CD14-positive monocyte (primary cell): Measurements from ENCODE around the gene ZNF467. TPM values are rescaled to one million over a fixed set of nuclear protein-coding genes. Genes with fewer than 3 reads are reported as not detected.

Experiments
- DNase-seq, 3 donors: peaks; one replicate each; pipeline ENCODE4 v3.0.0-alpha.2; 2011 to 2022
- H2AFZ ChIP-seq: 2 replicates; pipeline ENCODE4 v1.6.0; 2012; ENCODE audit warnings: mild to moderate bottlenecking, low read depth, low read length, inconsistent platforms; ENCODE audit not compliant: insufficient read depth, poor library complexity, severe bottlenecking
- H3K27ac ChIP-seq, 2 donors: 1 replicate in 1 of 2; 2 replicates in 1 of 2; pipeline ENCODE4 v1.5.1; 2012 to 2013; ENCODE audit warnings: low read length in 2 of 2, control low read depth in 1 of 2, inconsistent platforms in 1 of 2, low read depth in 1 of 2, mild to moderate bottlenecking in 1 of 2
- H3K27me3 ChIP-seq, 2 donors: one replicate each; pipeline versions ENCODE4 v1.6.0 to v1.6.1; 2011 to 2013; ENCODE audit warnings: low read length in 2 of 2; ENCODE audit not compliant: control insufficient read depth in 2 of 2, insufficient read depth in 2 of 2
- H3K36me3 ChIP-seq, 2 donors: replicated peaks in 1 of 2; 1 replicate in 1 of 2; 2 replicates in 1 of 2; pipeline versions ENCODE4 v1.5.1 to v1.6.1; 2012 to 2013; ENCODE audit warnings: low read length in 2 of 2, control low read depth in 1 of 2, inconsistent platforms in 1 of 2, mild to moderate bottlenecking in 1 of 2; ENCODE audit not compliant: insufficient read depth in 2 of 2, control insufficient read depth in 1 of 2
- H3K4me1 ChIP-seq, 2 donors: 1 replicate in 1 of 2; 2 replicates in 1 of 2; pipeline versions ENCODE4 v1.5.1 to v1.6.1; 2012 to 2013; ENCODE audit warnings: low read length in 2 of 2, control low read depth in 1 of 2, inconsistent platforms in 1 of 2, mild to moderate bottlenecking in 1 of 2, moderate library complexity in 1 of 2; ENCODE audit not compliant: insufficient read depth in 2 of 2, control insufficient read depth in 1 of 2
- H3K4me2 ChIP-seq: replicated peaks from 2 replicates; pipeline ENCODE3; 2012; ENCODE audit warnings: low read length, moderate library complexity, mild to moderate bottlenecking; ENCODE audit not compliant: poor library complexity, severe bottlenecking; ENCODE audit errors: extremely low read depth
- H3K4me3 ChIP-seq, 3 experiments: fragments of 200-600 bp in 1 of 3; sonication (generic) in 1 of 3; replicated peaks in 1 of 3; 1 replicate in 2 of 3; 2 replicates in 1 of 3; pipeline ENCODE4 v1.5.1; 2011 to 2013; ENCODE audit warnings: low read length in 3 of 3, mild to moderate bottlenecking in 3 of 3, control low read depth in 2 of 3, low read depth in 2 of 3, inconsistent platforms in 1 of 3, moderate library complexity in 1 of 3
- H3K79me2 ChIP-seq: 2 replicates; pipeline ENCODE4 v1.6.0; 2012; ENCODE audit warnings: mild to moderate bottlenecking, control low read depth, inconsistent platforms, low read length, moderate library complexity; ENCODE audit not compliant: insufficient read depth
- H3K9ac ChIP-seq: 2 replicates; pipeline ENCODE4 v1.6.0; 2017; ENCODE audit warnings: low read length, mild to moderate bottlenecking; ENCODE audit not compliant: insufficient read depth, poor library complexity, severe bottlenecking
- H3K9me3 ChIP-seq, 2 donors: replicated peaks in 1 of 2; 1 replicate in 1 of 2; 2 replicates in 1 of 2; pipeline versions ENCODE4 v1.5.1 to v1.6.1; 2012 to 2013; ENCODE audit warnings: low read length in 2 of 2, control low read depth in 1 of 2; ENCODE audit not compliant: control insufficient read depth in 1 of 2, insufficient read depth in 1 of 2
- H4K20me1 ChIP-seq: 2 replicates; pipeline ENCODE4 v1.6.0; 2012; ENCODE audit warnings: mild to moderate bottlenecking, low read length, control low read depth, moderate library complexity; ENCODE audit not compliant: insufficient read depth
- H3K27ac Mint-ChIP-seq, 7 donors: one replicate each; pipeline ENCODE4 v1.8.0; 2020; ENCODE audit warnings: mild to moderate bottlenecking in 7 of 7, mixed read lengths in 7 of 7, moderate library complexity in 6 of 7, inconsistent platforms in 2 of 7
- H3K27me3 Mint-ChIP-seq, 3 donors: one replicate each; pipeline ENCODE4 v1.8.0; 2021 to 2022; ENCODE audit warnings: low read depth in 3 of 3, mild to moderate bottlenecking in 3 of 3, mixed read lengths in 3 of 3, moderate library complexity in 3 of 3, inconsistent platforms in 1 of 3
- H3K36me3 Mint-ChIP-seq, 2 donors: one replicate each; pipeline ENCODE4 v1.8.0; 2020; ENCODE audit warnings: mixed read lengths in 2 of 2, inconsistent platforms in 1 of 2, mild to moderate bottlenecking in 1 of 2
- H3K4me1 Mint-ChIP-seq: one replicate; pipeline ENCODE4 v1.8.0; 2020; ENCODE audit warnings: mild to moderate bottlenecking, mixed read lengths
- H3K4me3 Mint-ChIP-seq, 2 donors: one replicate each; pipeline ENCODE4 v1.8.0; 2020; ENCODE audit warnings: mild to moderate bottlenecking in 2 of 2, mixed read lengths in 2 of 2, moderate library complexity in 1 of 2
- H3K9me3 Mint-ChIP-seq, 7 donors: one replicate each; pipeline ENCODE4 v1.8.0; 2020 to 2022; ENCODE audit warnings: mixed read lengths in 7 of 7, mild to moderate bottlenecking in 6 of 7, moderate library complexity in 6 of 7, inconsistent platforms in 2 of 7
- CTCF ChIP-seq: fragments of 200-600 bp; IDR thresholded peaks from one replicate; pipeline ENCODE4 v1.8.0; 2022; ENCODE audit warnings: antibody characterized with exemption, mild to moderate bottlenecking
- WGBS: methylation state at CpG from one replicate; pipeline ENCODE4 v1.1.5; 2013; ENCODE audit warnings: missing lambda C conversion rate; ENCODE audit not compliant: insufficient coverage; 5-methylcytosine and 5-hydroxymethylcytosine counted together
- intact Hi-C, 2 donors: fragments of 100-400 bp; cut with micrococcal nuclease; formaldehyde crosslinking; loops; one replicate each; pipeline versions ENCODE4 v1.15.0 to v1.15.1; 2023
- polyA plus RNA-seq, 3 donors: library from polyadenylated mRNA; depleted of rRNA in 1 of 3; unstranded in 2 of 3; stranded (reverse) in 1 of 3; fragments of 300-500 nt in 2 of 3; fragments of >200 nt in 1 of 3; fragmentation: Illumina TruSeq in 2 of 3; gene quantifications; 1 replicate in 2 of 3; 2 replicates in 1 of 3; pipeline ENCODE4 v1.2.3, GENCODE V29; 2012 to 2021

Gene ZNF467
- polyA plus RNA-seq, 3 donors, result 43.4 to 100 (median 52.8) TPM

- H3K36me3 ChIP-seq, result no peaks in the 10 kb centered on the region
- H3K4me1 Mint-ChIP-seq, result peaks cover 25% of the 10 kb centered on the region
- DNase-seq, result no peak
- H3K9me3 ChIP-seq, result no peaks in the 10 kb centered on the region
- no peaks in the 10 kb centered on the region for H3K36me3 Mint-ChIP-seq
- intact Hi-C loops, result loop anchor here in 1 of 2 donors (10.0 kb wide), 1 partner anchor 79 kb away; no protein-coding TSS in a partner anchor
- no CpG with 5 or more reads among the region's 4 CpGs for WGBS
- no peak overlapping the region for H3K27ac Mint-ChIP-seq
- no peak overlapping the region for H3K27ac ChIP-seq
- H4K20me1 ChIP-seq, result no peaks in the 10 kb centered on the region
- H3K27me3 ChIP-seq, result peaks cover 0 to 5% of the 10 kb centered on the region in 2 donors
- H3K79me2 ChIP-seq, result no peaks in the 10 kb centered on the region
- no peak overlapping the region for H3K4me3 ChIP-seq
- no peak for TF ChIP-seq CTCF
- H3K9ac ChIP-seq, result no peak overlapping the region
- no peak overlapping the region for H3K4me2 ChIP-seq
- no peak overlapping the region for H2AFZ ChIP-seq
- peaks cover 14 to 41% (median 19%) of the 10 kb centered on the region in 3 donors for H3K27me3 Mint-ChIP-seq
- H3K4me1 ChIP-seq, result peaks cover 12 to 19% of the 10 kb centered on the region in 2 donors
- H3K4me3 Mint-ChIP-seq, result no peak overlapping the region
- H3K9me3 Mint-ChIP-seq, result peaks cover 0 to 5% (median 4%) of the 10 kb centered on the region in 7 donors
Measured at GRCh38 chr7:149743476-149744255, 29.7 kb downstream of the ZNF467 start.

- WGBS, result 3% methylated on average over 5 of the region's 17 CpGs
Measured at GRCh38 chr7:149742075-149742701, 31.2 kb downstream of the ZNF467 start.

More at GRCh38 chr7:149742075-149742701, 31.2 kb downstream of the ZNF467 start:
- H3K9me3 ChIP-seq, result no peaks in the 10 kb centered on the region
- no peaks in the 10 kb centered on the region for H3K36me3 ChIP-seq
- peak; percentile 28 to 51 (median 45) for DNase-seq
- intact Hi-C loops, result loop anchor here in 1 of 2 donors (10.0 kb wide), 1 partner anchor 77 kb away; no protein-coding TSS in a partner anchor
- H4K20me1 ChIP-seq, result no peaks in the 10 kb centered on the region
- peaks cover 18 to 46% (median 24%) of the 10 kb centered on the region in 3 donors for H3K27me3 Mint-ChIP-seq
- H3K4me3 ChIP-seq, result peak overlapping the region; percentile 8 to 75 (median 33)
- no peaks in the 10 kb centered on the region for H3K36me3 Mint-ChIP-seq
- H2AFZ ChIP-seq, result peak overlapping the region; percentile 87
- peak; percentile 87 for TF ChIP-seq CTCF
- H3K9ac ChIP-seq, result peak overlapping the region; percentile 24
- peaks cover 12% of the 10 kb centered on the region for H3K4me1 Mint-ChIP-seq
- H3K27me3 ChIP-seq, result peaks cover 0 to 5% of the 10 kb centered on the region in 2 donors
- peak overlapping the region in 3 of 7 donors; percentile 14 to 70 (median 66) for H3K27ac Mint-ChIP-seq
- no peaks in the 10 kb centered on the region for H3K79me2 ChIP-seq
- peak overlapping the region; percentile 87 for H3K4me2 ChIP-seq
- H3K27ac ChIP-seq, result no peak overlapping the region
- H3K4me3 Mint-ChIP-seq, result peak overlapping the region; percentile 79 to 91
- H3K9me3 Mint-ChIP-seq, result peaks cover 0 to 5% (median 4%) of the 10 kb centered on the region in 7 donors
- H3K4me1 ChIP-seq, result peaks cover 11 to 12% of the 10 kb centered on the region in 2 donors
